Measurements from ENCODE around the gene TBC1D22A. TPM values are rescaled to one million over a fixed set of nuclear protein-coding genes. Genes with fewer than 3 reads are reported as not detected.

Gene TBC1D22A
- total RNA-seq, 1 experiment from 2014 or later, result 26.0 TPM

GRCh38 chr22:47002692-47003091 lies 240.2 kb downstream of the TBC1D22A start:
- POLR2A ChIA-PET, result no interaction called here
- intact Hi-C loops (cut with micrococcal nuclease), result no loop called here
- TF ChIP-seq CTCF (IDR thresholded peaks at IDR 0.05; ENCODE audit: unreplicated experiment), result no peak

GRCh38 chr22:47005506-47006408 lies 243.3 kb downstream of the TBC1D22A start:
- no peaks in the 10 kb centered on the region for H3K9me3 Mint-ChIP-seq (ENCODE audit: unreplicated experiment)
- no TSS peak for BruUV-seq (replicated peaks)
- ChIA-PET POLR2A (no interaction called here), CTCF (interaction anchor here (0.6 kb wide), 1 partner anchor 443 kb away, joined by 4 read pairs; no protein-coding TSS in a partner anchor)
- TF ChIP-seq CTCF (IDR thresholded peaks at IDR 0.05; ENCODE audit: unreplicated experiment), result no peak
- H3K4me3 Mint-ChIP-seq (ENCODE audit: unreplicated experiment), result no peak overlapping the region
- no peaks in the 10 kb centered on the region for H3K27me3 Mint-ChIP-seq (ENCODE audit: insufficient read depth, unreplicated experiment)
- intact Hi-C loops (cut with micrococcal nuclease), result no loop called here
- H3K4me1 Mint-ChIP-seq (ENCODE audit: insufficient read depth, unreplicated experiment), result no peaks in the 10 kb centered on the region
- no peak for DNase-seq (ENCODE audit: unreplicated experiment)
- H3K36me3 Mint-ChIP-seq (ENCODE audit: insufficient read depth, unreplicated experiment), result peaks cover 11% of the 10 kb centered on the region
- no peak overlapping the region for H3K27ac Mint-ChIP-seq (ENCODE audit: low read depth, unreplicated experiment)

More at GRCh38 chr22:47002692-47003091, 240.2 kb downstream of the TBC1D22A start:
- BruUV-seq (replicated peaks), result no TSS peak
- Mint-ChIP-seq H3K9me3 (ENCODE audit: unreplicated experiment) (no peaks in the 10 kb centered on the region), H3K27me3 (ENCODE audit: insufficient read depth, unreplicated experiment) (no peaks in the 10 kb centered on the region), H3K27ac (ENCODE audit: low read depth, unreplicated experiment) (no peak overlapping the region), H3K4me1 (ENCODE audit: insufficient read depth, unreplicated experiment) (peaks cover 3% of the 10 kb centered on the region), H3K4me3 (ENCODE audit: unreplicated experiment) (no peak overlapping the region), H3K36me3 (ENCODE audit: insufficient read depth, unreplicated experiment) (peaks cover 25% of the 10 kb centered on the region)
- CTCF ChIA-PET, result interaction anchor here (0.6 kb wide), 1 partner anchor 199 kb away, joined by 3 read pairs; no protein-coding TSS in a partner anchor
- no peak for DNase-seq (ENCODE audit: unreplicated experiment)

GRCh38 chr22:47006433-47006832 lies 244.0 kb downstream of the TBC1D22A start:
- Mint-ChIP-seq H3K27me3 (ENCODE audit: insufficient read depth, unreplicated experiment) (no peaks in the 10 kb centered on the region), H3K4me1 (ENCODE audit: insufficient read depth, unreplicated experiment) (no peaks in the 10 kb centered on the region), H3K36me3 (ENCODE audit: insufficient read depth, unreplicated experiment) (peaks cover 11% of the 10 kb centered on the region), H3K4me3 (ENCODE audit: unreplicated experiment) (no peak overlapping the region), H3K27ac (ENCODE audit: low read depth, unreplicated experiment) (no peak overlapping the region), H3K9me3 (ENCODE audit: unreplicated experiment) (no peaks in the 10 kb centered on the region)
- ChIA-PET POLR2A (no interaction called here), CTCF (interaction anchor here (0.6 kb wide), 1 partner anchor 444 kb away, joined by 4 read pairs; no protein-coding TSS in a partner anchor)
- TF ChIP-seq CTCF (IDR thresholded peaks at IDR 0.05; ENCODE audit: unreplicated experiment), result no peak
- intact Hi-C loops (cut with micrococcal nuclease), result no loop called here
- no TSS peak for BruUV-seq (replicated peaks)
- no peak for DNase-seq (ENCODE audit: unreplicated experiment)

GRCh38 chr22:47006869-47007268 lies 244.4 kb downstream of the TBC1D22A start:
- Mint-ChIP-seq H3K27ac (ENCODE audit: low read depth, unreplicated experiment) (no peak overlapping the region), H3K4me3 (ENCODE audit: unreplicated experiment) (no peak overlapping the region), H3K4me1 (ENCODE audit: insufficient read depth, unreplicated experiment) (no peaks in the 10 kb centered on the region), H3K27me3 (ENCODE audit: insufficient read depth, unreplicated experiment) (no peaks in the 10 kb centered on the region), H3K9me3 (ENCODE audit: unreplicated experiment) (no peaks in the 10 kb centered on the region), H3K36me3 (ENCODE audit: insufficient read depth, unreplicated experiment) (peaks cover 9% of the 10 kb centered on the region)
- no peak for DNase-seq (ENCODE audit: unreplicated experiment)
- TF ChIP-seq CTCF (IDR thresholded peaks at IDR 0.05; ENCODE audit: unreplicated experiment), result no peak
- no TSS peak for BruUV-seq (replicated peaks)
- intact Hi-C loops (cut with micrococcal nuclease), result no loop called here
- CTCF ChIA-PET, result no interaction called here
- POLR2A ChIA-PET, result interaction anchor here (0.7 kb wide), 1 partner anchor 46 kb away, joined by 3 read pairs; no protein-coding TSS in a partner anchor
